ENCODE data around the gene PTPRE.

PTPRE gene

DNA sequence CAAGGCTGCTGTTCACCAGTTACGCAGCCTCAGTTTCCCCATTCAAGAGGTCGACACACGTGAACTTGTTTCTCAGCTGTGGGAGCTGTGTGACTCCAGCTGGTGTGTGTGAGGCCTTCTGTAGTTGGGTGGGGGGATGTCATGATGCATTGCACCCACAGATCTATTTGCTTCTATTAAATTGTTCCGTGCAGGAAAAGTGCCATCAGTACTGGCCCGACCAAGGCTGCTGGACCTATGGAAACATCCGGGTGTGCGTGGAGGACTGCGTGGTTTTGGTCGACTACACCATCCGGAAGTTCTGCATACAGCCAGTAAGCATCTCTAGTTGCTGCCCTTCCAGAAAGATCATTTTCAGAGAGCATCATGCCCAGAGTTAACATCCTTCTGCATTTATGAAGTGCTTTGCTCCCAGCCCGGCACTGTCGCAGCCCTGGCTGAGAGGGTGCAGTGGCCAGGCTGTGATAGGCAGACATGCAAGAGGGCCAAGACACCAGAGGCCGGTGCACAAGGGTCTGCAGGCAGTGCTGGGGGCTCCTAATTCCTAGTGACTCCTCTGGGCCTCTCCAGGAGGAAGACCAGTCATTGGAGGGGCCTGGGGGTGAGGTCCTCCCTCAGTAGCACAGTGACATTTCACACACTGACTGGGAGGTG is 159.1 kb downstream of the PTPRE start:
- TF ChIP-seq GATA2 (IDR thresholded peaks at IDR 0.05; ENCODE audit: low read depth, low read length): no peak
- no peak for TF ChIP-seq GATA3 (IDR thresholded peaks at IDR 0.05; ENCODE audit: low read depth, low read length)

DNA sequence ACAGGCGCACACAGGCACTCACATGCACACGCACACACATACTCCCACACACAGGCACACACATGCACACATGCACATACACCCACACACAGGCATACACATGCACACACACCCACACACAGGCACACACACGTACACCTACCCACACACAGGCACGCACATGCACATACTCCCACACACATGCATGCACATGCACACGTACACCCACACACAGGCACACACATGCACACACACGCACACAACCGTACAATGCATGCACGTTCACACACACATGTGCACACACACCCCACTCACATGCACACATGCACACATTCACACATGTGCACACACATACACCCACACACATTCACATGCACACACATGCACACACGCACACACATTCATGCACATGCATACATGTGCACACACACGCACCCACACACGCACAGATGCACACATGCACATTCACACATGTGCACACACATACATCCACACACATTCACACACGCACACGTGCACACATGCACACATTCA is 160.0 kb downstream of the PTPRE start:
- no peak for TF ChIP-seq GATA2 (IDR thresholded peaks at IDR 0.05; ENCODE audit: low read depth, low read length)
- TF ChIP-seq GATA3 (IDR thresholded peaks at IDR 0.05; ENCODE audit: low read depth, low read length): no peak

DNA sequence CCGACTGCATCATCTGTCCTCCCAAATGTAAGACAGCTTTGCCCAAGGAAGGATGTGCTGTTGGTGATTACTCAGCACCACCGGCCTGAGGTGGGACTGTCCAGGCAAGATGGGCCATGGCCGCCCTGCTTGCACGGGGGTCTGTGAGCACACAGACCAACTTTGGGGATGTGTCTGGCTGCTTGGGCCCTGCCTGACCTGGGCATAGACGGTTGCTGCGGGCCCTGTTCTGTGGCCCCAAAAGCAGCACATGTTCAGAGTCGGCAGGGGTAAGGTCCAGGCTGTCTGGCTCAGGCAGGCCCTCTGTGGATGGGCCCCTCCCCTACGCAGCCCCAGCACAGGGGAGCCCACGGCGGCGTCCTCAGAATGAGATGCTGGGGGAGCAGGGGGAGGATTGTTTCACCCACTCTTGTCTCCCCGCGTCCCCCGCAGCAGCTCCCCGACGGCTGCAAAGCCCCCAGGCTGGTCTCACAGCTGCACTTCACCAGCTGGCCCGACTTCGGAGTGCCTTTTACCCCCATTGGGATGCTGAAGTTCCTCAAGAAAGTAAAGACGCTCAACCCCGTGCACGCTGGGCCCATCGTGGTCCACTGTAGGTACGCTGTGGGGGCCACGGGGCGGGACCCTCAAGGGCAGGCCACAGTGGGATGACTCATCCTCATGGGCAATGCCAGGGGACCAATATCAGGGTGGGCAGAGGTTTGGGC is 160.9 kb downstream of the PTPRE start:
- TF ChIP-seq GATA3 (IDR thresholded peaks at IDR 0.05; ENCODE audit: low read depth, low read length): no peak
- no peak for TF ChIP-seq GATA2 (IDR thresholded peaks at IDR 0.05; ENCODE audit: low read depth, low read length)

DNA sequence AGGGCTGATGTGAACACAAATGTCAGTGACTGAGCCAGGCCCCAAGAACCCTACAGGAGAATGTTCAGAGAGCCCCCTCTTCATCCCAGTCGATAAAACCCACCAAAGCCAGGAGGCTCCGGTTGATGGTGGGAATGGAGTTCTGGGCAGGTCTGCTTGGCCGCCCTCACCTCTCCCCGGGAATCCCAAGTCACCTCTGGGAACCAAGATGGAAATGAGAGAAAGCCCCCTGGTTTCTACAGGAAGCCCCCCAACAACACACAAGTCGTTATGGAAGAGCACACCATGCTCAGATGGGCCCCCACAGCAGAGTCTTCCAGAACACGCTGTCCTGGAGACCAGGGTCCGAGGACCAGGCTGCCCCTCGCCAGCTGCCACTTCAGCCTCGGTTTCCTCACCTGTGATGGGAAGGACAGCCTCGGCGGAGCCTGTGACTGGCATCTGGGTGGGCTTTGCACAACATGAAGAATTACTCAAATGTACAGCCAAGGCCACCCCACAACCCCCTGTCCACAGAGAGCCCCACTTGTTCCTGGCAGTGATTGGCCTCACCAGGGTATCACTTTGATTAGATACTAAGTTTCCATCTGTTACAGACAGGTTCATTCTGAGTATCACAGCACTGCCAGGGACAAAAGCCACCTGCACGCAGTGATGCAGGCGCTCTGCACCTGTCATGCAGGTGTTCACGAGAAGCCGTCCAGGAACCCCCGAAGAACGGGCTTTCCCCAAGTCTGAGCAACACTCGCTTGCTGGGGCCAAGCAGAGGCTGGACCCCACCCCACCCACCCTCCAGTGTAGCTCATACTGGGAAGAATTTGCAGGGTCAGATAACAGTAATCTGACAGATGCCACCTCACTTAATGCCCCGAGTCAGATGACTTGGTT is 161.7 kb downstream of the PTPRE start:
- TF ChIP-seq GATA2 (IDR thresholded peaks at IDR 0.05; ENCODE audit: low read depth, low read length) (no peak), GATA3 (IDR thresholded peaks at IDR 0.05; ENCODE audit: low read depth, low read length) (no peak)

DNA sequence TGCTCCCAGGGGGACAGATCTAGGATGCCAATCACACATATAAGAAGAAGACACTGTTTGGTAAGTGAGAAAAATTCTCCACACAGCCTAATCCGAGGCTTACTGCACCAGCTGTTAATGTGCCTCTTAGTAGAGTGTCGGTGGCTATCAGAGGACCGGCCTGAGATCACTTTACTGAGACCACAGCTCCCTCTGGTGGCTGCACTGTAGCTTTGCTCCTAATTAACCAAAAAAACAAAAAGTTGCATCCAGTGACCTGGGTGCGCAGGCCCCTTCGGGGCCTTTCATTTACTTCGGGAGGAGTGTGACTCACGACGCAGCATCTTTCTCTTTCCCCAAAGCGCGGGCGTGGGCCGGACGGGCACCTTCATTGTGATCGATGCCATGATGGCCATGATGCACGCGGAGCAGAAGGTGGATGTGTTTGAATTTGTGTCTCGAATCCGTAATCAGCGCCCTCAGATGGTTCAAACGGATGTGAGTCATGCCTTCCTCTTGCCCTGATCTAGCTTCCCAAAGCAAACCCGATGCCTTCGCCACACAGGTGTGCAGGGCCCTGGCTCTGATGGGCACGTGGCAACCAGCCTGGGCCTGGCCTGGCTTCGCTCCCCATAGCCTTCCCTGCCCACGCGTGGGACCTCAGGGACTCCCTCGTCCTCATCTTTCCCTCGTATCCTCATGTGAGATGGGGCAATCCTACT is 162.6 kb downstream of the PTPRE start:
- no peak for TF ChIP-seq GATA3 (IDR thresholded peaks at IDR 0.05; ENCODE audit: low read depth, low read length)
- TF ChIP-seq GATA2 (IDR thresholded peaks at IDR 0.05; ENCODE audit: low read depth, low read length): no peak

DNA sequence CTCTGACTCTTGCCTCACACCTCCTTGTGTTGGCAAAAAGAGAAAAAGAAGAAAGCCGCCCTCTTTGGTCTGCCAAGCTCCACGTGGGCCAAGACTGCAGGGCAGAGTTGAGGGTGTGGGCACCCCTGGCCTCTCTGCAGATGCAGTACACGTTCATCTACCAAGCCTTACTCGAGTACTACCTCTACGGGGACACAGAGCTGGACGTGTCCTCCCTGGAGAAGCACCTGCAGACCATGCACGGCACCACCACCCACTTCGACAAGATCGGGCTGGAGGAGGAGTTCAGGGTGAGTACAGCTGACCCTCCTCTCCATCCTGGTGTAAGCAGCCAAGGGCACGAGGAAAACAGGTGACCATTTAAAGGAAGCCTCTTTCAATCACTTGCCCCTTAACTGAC is 163.3 kb downstream of the PTPRE start:
- no peak for TF ChIP-seq GATA3 (IDR thresholded peaks at IDR 0.05; ENCODE audit: low read depth, low read length)
- no peak for TF ChIP-seq GATA2 (IDR thresholded peaks at IDR 0.05; ENCODE audit: low read depth, low read length)

DNA sequence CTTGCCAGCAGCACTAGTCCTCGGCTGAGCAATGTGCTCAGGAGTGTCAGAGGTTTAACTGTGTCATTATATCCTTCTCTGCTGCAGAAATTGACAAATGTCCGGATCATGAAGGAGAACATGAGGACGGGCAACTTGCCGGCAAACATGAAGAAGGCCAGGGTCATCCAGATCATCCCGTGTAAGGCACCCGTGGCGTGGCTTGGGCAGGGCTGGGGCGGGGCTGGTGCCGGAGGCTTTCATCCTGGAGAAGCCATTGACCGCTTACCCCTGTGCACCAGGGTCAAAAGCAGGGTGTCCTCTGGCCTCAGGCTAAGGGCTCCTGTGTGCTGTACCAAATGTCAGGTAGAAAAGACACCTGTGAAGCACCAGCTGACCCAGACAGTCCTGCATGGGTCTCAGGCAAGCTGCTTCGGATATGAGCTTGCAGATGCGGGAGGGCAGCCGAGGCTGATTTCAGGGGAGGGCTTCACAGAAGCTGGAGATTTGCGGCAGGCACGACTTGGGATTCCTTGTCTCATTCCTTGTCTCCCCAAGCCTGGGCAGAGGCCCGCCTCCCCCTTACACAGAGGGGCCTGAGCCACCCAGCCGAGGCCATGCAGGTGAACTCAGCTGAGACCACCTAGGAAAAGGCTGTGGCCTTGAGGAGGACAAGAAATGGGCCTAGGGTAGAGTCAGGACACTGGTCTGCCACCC is 164.0 kb downstream of the PTPRE start:
- TF ChIP-seq GATA2 (IDR thresholded peaks at IDR 0.05; ENCODE audit: low read depth, low read length) (no peak), GATA3 (IDR thresholded peaks at IDR 0.05; ENCODE audit: low read depth, low read length) (no peak)

DNA sequence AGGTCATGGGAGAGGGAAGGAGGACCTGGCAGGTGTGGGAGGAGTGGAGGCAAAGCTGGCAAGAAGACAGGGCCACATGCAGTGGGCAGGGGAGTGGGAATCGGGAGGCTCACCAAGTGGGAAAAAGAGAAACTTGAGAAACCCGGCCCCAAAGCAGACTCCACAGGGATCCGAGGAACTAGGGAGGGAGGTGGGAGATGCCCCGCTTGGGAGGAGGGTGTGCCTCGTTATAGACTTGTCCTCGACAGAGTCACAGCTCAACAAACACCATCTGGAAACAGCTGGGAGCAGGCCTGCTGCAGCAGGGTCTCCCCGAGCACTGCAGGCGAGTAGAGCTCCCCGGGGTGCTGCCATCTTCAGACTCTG is 164.5 kb downstream of the PTPRE start:
- no peak for TF ChIP-seq GATA3 (IDR thresholded peaks at IDR 0.05; ENCODE audit: low read depth, low read length)
- TF ChIP-seq GATA2 (IDR thresholded peaks at IDR 0.05; ENCODE audit: low read depth, low read length): no peak

DNA sequence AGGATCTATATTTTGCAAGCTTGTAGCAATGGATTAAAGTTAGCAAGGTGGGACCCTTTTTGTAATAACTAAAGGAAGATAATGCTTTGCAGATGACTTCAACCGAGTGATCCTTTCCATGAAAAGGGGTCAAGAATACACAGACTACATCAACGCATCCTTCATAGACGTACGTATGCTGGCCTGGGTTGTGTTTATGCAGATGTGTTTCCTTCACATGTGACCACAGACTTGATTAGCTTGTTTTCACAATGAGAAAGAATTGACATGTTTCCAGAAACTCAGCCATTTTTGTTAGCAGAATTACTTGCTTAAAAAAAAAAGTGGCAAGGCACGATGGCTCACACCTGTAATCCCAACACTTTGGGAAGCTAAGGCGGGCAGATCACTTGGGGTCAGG is 165.1 kb downstream of the PTPRE start:
- TF ChIP-seq GATA2 (IDR thresholded peaks at IDR 0.05; ENCODE audit: low read depth, low read length): no peak
- TF ChIP-seq GATA3 (IDR thresholded peaks at IDR 0.05; ENCODE audit: low read depth, low read length): no peak

DNA sequence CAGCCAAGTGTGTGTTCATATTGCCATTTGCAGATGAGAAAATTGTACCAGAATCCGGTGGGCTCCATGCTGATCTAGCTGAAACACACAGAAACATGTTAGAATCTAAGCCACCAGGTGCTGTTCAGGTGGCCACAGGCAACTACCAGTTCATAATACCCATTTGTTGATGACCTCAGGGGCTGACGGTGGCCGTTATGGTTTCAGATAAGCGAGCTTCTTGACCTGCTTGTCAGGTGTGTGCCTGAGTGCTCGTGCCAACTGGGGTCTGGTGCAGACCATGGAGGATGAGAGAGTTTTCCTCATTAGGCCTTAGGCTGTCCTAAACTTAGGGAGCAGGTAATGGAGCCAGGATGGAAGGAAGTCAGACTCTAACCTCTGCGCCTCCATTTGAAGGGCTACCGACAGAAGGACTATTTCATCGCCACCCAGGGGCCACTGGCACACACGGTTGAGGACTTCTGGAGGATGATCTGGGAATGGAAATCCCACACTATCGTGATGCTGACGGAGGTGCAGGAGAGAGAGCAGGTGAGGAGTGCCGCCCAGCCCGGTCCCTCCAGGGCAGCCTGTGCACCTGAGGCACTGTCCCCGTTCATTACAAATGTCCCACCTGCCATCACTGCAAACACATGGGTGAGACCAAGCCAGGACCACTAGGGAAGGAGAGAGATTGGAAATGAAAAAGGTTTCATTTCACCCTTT is 166.2 kb downstream of the PTPRE start:
- no peak for TF ChIP-seq GATA3 (IDR thresholded peaks at IDR 0.05; ENCODE audit: low read depth, low read length)
- TF ChIP-seq GATA2 (IDR thresholded peaks at IDR 0.05; ENCODE audit: low read depth, low read length): no peak

DNA sequence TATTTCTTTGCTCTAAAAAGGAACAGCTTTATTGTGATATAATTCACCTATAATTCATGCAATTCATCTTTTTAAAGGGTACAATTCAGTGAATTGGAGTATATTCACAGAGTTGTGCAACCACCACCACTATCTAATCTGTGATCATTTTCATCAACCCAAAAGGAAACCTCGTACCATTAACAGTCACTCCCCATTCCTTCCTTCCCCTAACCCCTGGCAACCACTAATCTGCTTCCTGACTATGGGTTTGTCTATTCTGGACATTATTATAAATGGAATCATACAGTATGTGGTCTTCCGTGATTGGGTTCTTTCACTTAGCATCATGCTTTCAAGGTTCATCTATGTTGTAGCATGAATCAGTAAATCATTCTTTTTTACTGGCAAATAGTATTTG is 167.0 kb downstream of the PTPRE start:
- no peak for TF ChIP-seq GATA2 (IDR thresholded peaks at IDR 0.05; ENCODE audit: low read depth, low read length)
- no peak for TF ChIP-seq GATA3 (IDR thresholded peaks at IDR 0.05; ENCODE audit: low read depth, low read length)

DNA sequence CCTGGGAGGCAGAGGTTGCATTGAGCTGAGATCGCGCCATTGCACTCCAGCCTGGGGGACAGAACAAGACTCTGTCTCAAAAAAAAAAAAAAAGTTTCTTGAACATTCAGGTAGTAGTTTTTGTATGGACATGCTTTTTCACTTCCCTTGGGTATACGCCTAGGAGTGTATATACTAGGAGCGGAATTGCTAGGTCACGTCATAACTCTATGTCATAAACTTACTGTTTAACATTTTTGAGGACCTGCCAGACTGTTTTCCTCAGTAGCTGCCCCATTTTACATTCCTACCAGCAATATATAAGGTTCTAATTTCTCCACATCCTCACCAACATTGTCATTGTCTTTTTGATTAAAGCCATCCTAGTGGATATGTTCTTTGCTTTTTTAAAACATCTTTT is 167.7 kb downstream of the PTPRE start:
- TF ChIP-seq GATA2 (IDR thresholded peaks at IDR 0.05; ENCODE audit: low read depth, low read length) (no peak), GATA3 (IDR thresholded peaks at IDR 0.05; ENCODE audit: low read depth, low read length) (no peak)

All from SH-SY5Y (cell line).